Transverse colon (tissue), 4 donors: Measurements from ENCODE around the gene ZYG11A.

Source experiments
- CTCF ChIP-seq, 5 experiments: fragments of 200-600 bp in 3 of 5; fragments of 450-650 bp in 2 of 5; sonication (generic) in 3 of 5; IDR thresholded peaks; 1 replicate in 2 of 5; 2 replicates in 3 of 5; pipeline ENCODE4 v1.5.1; 2016 to 2017; ENCODE audit warnings: antibody characterized with exemption in 5 of 5, inconsistent platforms in 3 of 5, mild to moderate bottlenecking in 2 of 5, moderate library complexity in 1 of 5
- POLR2A ChIP-seq: fragments of 450-650 bp; IDR thresholded peaks from one replicate; pipeline ENCODE4 v1.6.1; 2016; ENCODE audit warnings: antibody characterized with exemption, mild to moderate bottlenecking, moderate library complexity
- POLR2AphosphoS5 ChIP-seq, 3 donors: sonication (generic); formaldehyde crosslinking; IDR thresholded peaks; one replicate each; pipeline ENCODE4 v1.6.1; 2016; ENCODE audit warnings: antibody characterized with exemption in 3 of 3

GRCh38 chr1:52900402-52900801 is 57.8 kb downstream of the ZYG11A start:
- TF ChIP-seq POLR2A (no peak), CTCF (IDR thresholded peaks at IDR 0.05) (no peak), POLR2AphosphoS5 (IDR thresholded peaks at IDR 0.05) (no peak)
